ENCODE data around the gene NEURL2. TPM values are rescaled to one million over a fixed set of nuclear protein-coding genes. Genes with fewer than 3 reads are reported as not detected.
A peak's percentile ranks its signal among the peaks of the same experiment; 100 is the strongest.

The NEURL2 gene
- total RNA-seq, 1 donor from 2014 or later = 7.4 TPM

DNA sequence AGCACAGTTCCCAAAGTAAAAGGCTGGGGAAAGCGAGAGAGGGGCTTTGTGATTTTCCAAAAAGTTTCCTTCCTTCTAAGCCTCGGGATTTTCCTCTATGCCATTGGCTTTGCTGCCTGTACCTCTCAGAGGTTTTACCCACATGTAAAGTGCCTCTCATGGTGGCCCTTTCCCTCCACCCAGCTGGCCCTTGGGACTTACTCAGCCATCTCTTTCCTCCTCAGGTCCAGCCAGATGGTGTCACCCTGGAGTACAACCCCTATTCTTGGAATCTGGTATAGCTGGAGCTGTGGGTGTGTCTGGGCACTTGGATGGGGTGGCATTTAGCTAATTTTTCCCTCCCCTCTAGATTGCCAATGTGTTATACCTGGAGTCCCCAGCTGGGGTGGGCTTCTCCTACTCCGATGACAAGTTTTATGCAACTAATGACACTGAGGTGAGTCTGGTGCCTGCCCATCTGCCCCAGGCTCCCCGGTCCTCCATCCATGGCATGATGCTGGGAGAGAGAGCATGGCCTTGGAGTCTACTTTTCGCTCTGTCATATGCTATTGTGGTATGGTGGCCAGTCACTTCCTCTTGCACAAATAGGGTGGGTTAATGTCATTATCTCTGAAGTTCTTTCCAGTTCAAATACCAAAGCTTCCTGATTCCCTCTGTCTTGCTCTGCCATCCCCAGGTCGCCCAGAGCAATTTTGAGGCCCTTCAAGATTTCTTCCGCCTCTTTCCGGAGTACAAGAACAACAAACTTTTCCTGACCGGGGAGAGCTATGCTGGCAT is 1.2 kb upstream of the NEURL2 start:
- H3K27me3 Mint-ChIP-seq (ENCODE audit: unreplicated experiment) = no peaks in the 10 kb centered on the region
- TF ChIP-seq CTCF (IDR thresholded peaks at IDR 0.05) = peak; percentile 9
- peaks cover 18% of the 10 kb centered on the region for H3K4me1 Mint-ChIP-seq (ENCODE audit: unreplicated experiment)
- H3K4me3 Mint-ChIP-seq (ENCODE audit: unreplicated experiment) = peak overlapping the region; percentile 88
- H3K9me3 Mint-ChIP-seq (ENCODE audit: unreplicated experiment) = no peaks in the 10 kb centered on the region
- peaks cover 13% of the 10 kb centered on the region for H3K36me3 Mint-ChIP-seq (ENCODE audit: unreplicated experiment)
- H3K27ac Mint-ChIP-seq (ENCODE audit: unreplicated experiment) = peak overlapping the region; percentile 86
- no peak for DNase-seq (ENCODE audit: extremely low spot score, unreplicated experiment)

GRCh38 chr20:45890077-45890984 is 677 bp downstream of the NEURL2 start:
- Mint-ChIP-seq H3K4me1 (ENCODE audit: unreplicated experiment) (peaks cover 22% of the 10 kb centered on the region), H3K9me3 (ENCODE audit: unreplicated experiment) (no peaks in the 10 kb centered on the region), H3K27ac (ENCODE audit: unreplicated experiment) (peak overlapping the region; percentile 93), H3K36me3 (ENCODE audit: unreplicated experiment) (peaks cover 8% of the 10 kb centered on the region), H3K4me3 (ENCODE audit: unreplicated experiment) (peak overlapping the region; percentile 88), H3K27me3 (ENCODE audit: unreplicated experiment) (no peaks in the 10 kb centered on the region)
- DNase-seq (ENCODE audit: extremely low spot score, unreplicated experiment) = peak; percentile 94
- TF ChIP-seq CTCF (IDR thresholded peaks at IDR 0.05) = peak; percentile 84

DNA sequence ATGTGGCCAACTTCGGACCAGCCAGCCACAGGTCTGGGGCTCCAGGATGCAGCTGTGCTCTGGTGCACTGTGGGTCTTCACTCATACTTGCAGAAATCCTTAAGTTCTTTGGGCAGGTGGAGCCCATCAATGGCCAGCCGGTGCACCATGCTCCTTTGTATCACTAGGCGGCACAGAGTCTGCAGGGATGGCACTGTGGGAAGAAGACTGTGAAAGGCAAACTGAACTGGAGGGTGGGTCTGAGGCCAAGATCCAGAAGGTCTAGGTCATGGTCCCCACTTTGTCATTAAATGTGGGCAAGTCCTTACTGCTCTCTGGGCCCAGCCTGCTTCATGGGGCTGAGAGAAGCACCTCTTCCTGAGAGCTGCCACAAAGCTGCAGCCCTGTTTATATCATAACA is 2.3 kb downstream of the NEURL2 start:
- Mint-ChIP-seq H3K27ac (ENCODE audit: unreplicated experiment) (no peak overlapping the region), H3K4me3 (ENCODE audit: unreplicated experiment) (no peak overlapping the region), H3K36me3 (ENCODE audit: unreplicated experiment) (peaks cover 2% of the 10 kb centered on the region), H3K4me1 (ENCODE audit: unreplicated experiment) (peaks cover 28% of the 10 kb centered on the region), H3K9me3 (ENCODE audit: unreplicated experiment) (no peaks in the 10 kb centered on the region), H3K27me3 (ENCODE audit: unreplicated experiment) (no peaks in the 10 kb centered on the region)
- no peak for DNase-seq (ENCODE audit: extremely low spot score, unreplicated experiment)
- no peak for TF ChIP-seq CTCF (IDR thresholded peaks at IDR 0.05)

DNA sequence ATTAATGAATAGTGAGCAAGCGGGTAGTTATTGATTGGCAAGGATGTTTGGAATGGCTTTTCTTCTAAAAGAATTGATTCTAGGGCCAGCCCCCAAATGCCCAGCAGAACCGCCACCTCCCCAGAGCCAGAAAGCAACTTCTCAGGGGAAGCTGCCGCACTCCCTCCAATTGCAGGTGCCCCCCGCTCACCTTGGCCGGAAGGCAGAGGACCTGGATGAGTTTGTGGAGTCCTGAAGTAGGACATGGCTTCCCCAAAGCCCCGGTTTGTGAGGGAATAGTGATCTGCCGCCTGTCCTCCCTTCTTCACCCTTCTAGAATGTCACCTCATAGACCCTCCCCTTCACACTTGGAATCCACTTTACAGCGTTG is 3.7 kb downstream of the NEURL2 start, which contains the start of gene SPATA25:
TSS of gene SPATA25 (minus strand) at position 277 of the 370 bp plus-strand sequence. CDS start at position 245, 32 bp downstream.
- TF ChIP-seq CTCF (IDR thresholded peaks at IDR 0.05) = no peak
- no peak for DNase-seq (ENCODE audit: extremely low spot score, unreplicated experiment)
- Mint-ChIP-seq H3K4me3 (ENCODE audit: unreplicated experiment) (no peak within 1 kb of the TSS), H3K4me1 (ENCODE audit: unreplicated experiment) (peaks cover 24% of the 10 kb centered on the region), H3K9me3 (ENCODE audit: unreplicated experiment) (no peaks in the 10 kb centered on the region), H3K27me3 (ENCODE audit: unreplicated experiment) (no peaks in the 10 kb centered on the region), H3K36me3 (ENCODE audit: unreplicated experiment) (peaks cover 10% of the 10 kb centered on the region), H3K27ac (ENCODE audit: unreplicated experiment) (no peak within 1 kb of the TSS)

Measured in osteocyte (in vitro differentiated cells).